ENCODE measurements around the gene LNPK. TPM values are rescaled to one million over a fixed set of nuclear protein-coding genes. Genes with fewer than 3 reads are reported as not detected.
"Not testable (repeated sequence)": the region's sequence is repeated elsewhere in the genome, so short reads cannot be mapped to it uniquely, and the experiment has no call there.

Gene LNPK
- total RNA-seq, 1 experiment from 2014 or later, result 10.3 TPM

GRCh38 chr2:175964195-175964594 lies 37.9 kb downstream of the LNPK start:
- DNase-seq (ENCODE audit: low spot score), result no peak
- POLR2A ChIA-PET, result no interaction called here
- peaks cover 31% of the 10 kb centered on the region for H3K36me3 Mint-ChIP-seq
- no peak for TF ChIP-seq EMX1 (CRISPR knock-in tag; IDR thresholded peaks at IDR 0.05)
- TF ChIP-seq ESRRA (CRISPR knock-in tag; IDR thresholded peaks at IDR 0.05; ENCODE audit: borderline replicate concordance), result no peak
- TF ChIP-seq ATF2 (CRISPR knock-in tag; IDR thresholded peaks at IDR 0.05; ENCODE audit: borderline replicate concordance, low read depth), result no peak
- no peak for TF ChIP-seq PRRX2 (CRISPR knock-in tag; IDR thresholded peaks at IDR 0.05)
- no peak for TF ChIP-seq PRDM15 (CRISPR knock-in tag; IDR thresholded peaks at IDR 0.05)
- TF ChIP-seq TP53 (CRISPR knock-in tag; IDR thresholded peaks at IDR 0.05), result no peak
- no peak for TF ChIP-seq USF2 (CRISPR knock-in tag; IDR thresholded peaks at IDR 0.05)
- TF ChIP-seq ZNF219 (CRISPR knock-in tag; IDR thresholded peaks at IDR 0.05; ENCODE audit: borderline replicate concordance), result no peak
- no peak overlapping the region for H3K4me3 Mint-ChIP-seq
- no peaks in the 10 kb centered on the region for H3K27me3 Mint-ChIP-seq (ENCODE audit: low read depth)
- no peak for ATAC-seq
- H3K9me3 Mint-ChIP-seq, result peaks cover 10% of the 10 kb centered on the region
- H3K4me1 Mint-ChIP-seq, result no peaks in the 10 kb centered on the region
- H3K27ac Mint-ChIP-seq, result no peak overlapping the region
- CTCF ChIA-PET, result interaction anchor here (1.0 kb wide), 2 partner anchors 17 to 50 kb away, joined by 3 read pairs; no protein-coding TSS in a partner anchor

- POLR2A ChIA-PET; H3K27ac Mint-ChIP-seq; H3K4me1 Mint-ChIP-seq; H3K4me3 Mint-ChIP-seq; H3K27me3 Mint-ChIP-seq (ENCODE audit: low read depth); CTCF ChIA-PET; ATAC-seq; DNase-seq (ENCODE audit: low spot score): not testable (repeated sequence)
- H3K36me3 Mint-ChIP-seq, result peaks cover 41% of the 10 kb centered on the region
- H3K9me3 Mint-ChIP-seq, result peaks cover 16% of the 10 kb centered on the region
Measured at GRCh38 chr2:175963171-175963570, 38.9 kb downstream of the LNPK start.

- no peak for TF ChIP-seq ZNF423 (CRISPR knock-in tag; IDR thresholded peaks at IDR 0.05)
- no peak for TF ChIP-seq CREB1 (CRISPR knock-in tag; IDR thresholded peaks at IDR 0.05)
- no peak for TF ChIP-seq SMAD4 (CRISPR knock-in tag; IDR thresholded peaks at IDR 0.05)
- TF ChIP-seq HMGXB4 (CRISPR knock-in tag; IDR thresholded peaks at IDR 0.05), result no peak
- TF ChIP-seq ZBTB43 (CRISPR knock-in tag; IDR thresholded peaks at IDR 0.05), result no peak
- ChIA-PET POLR2A (no interaction called here), CTCF (interaction anchor here (1.3 kb wide), 1 partner anchor 140 kb away, joined by 3 read pairs; no protein-coding TSS in a partner anchor)
- no peak overlapping the region for H3K27ac Mint-ChIP-seq
- ATAC-seq, result no peak
- no peak overlapping the region for H3K4me3 Mint-ChIP-seq
- H3K36me3 Mint-ChIP-seq, result peaks cover 42% of the 10 kb centered on the region
- H3K4me1 Mint-ChIP-seq, result peaks cover 4% of the 10 kb centered on the region; the same call in 1 of the 2 replicates
- H3K9me3 Mint-ChIP-seq, result peaks cover 21% of the 10 kb centered on the region
- no peaks in the 10 kb centered on the region for H3K27me3 Mint-ChIP-seq (ENCODE audit: low read depth)
- DNase-seq (ENCODE audit: low spot score), result peak; percentile 51
Measured at GRCh38 chr2:175957845-175958244, 44.2 kb downstream of the LNPK start.

Data from WTC11 (cell line).